OCI-LY1 (cell line): Measurements from ENCODE around the gene CRY1.

Source experiments
- H2AFZ ChIP-seq: fragments of 200-600 bp; sonication (generic), shearing (Covaris generic); 2 replicates; pipeline ENCODE4 v1.6.0; 2014; ENCODE audit warnings: antibody characterized with exemption, mild to moderate bottlenecking, low read length
- H3F3A ChIP-seq: fragments of 200-600 bp; sonication (generic), shearing (Covaris generic); 2 replicates; pipeline ENCODE4 v1.6.0; 2014; ENCODE audit warnings: mild to moderate bottlenecking, antibody characterized with exemption, low read length, moderate library complexity; ENCODE audit not compliant: insufficient read depth
- H3K27ac ChIP-seq: fragments of 200-600 bp; sonication (generic); 2 replicates; pipeline ENCODE4 v1.5.1; 2014; ENCODE audit warnings: low read length, mixed run types, mild to moderate bottlenecking, low read depth; ENCODE audit not compliant: poor library complexity, severe bottlenecking
- H3K27me3 ChIP-seq: fragments of 200-600 bp; sonication (generic); 2 replicates; pipeline ENCODE4 v1.6.0; 2014; ENCODE audit warnings: antibody characterized with exemption, mild to moderate bottlenecking, low read length, moderate library complexity; ENCODE audit not compliant: insufficient read depth
- H3K36me3 ChIP-seq: fragments of 200-600 bp; sonication (generic); 2 replicates; pipeline ENCODE4 v1.6.1; 2014; ENCODE audit warnings: mild to moderate bottlenecking, antibody characterized with exemption, low read length, moderate library complexity, mixed read lengths; ENCODE audit not compliant: insufficient read depth
- H3K4me1 ChIP-seq: fragments of 200-600 bp; sonication (generic); 2 replicates; pipeline ENCODE4 v1.5.1; 2014; ENCODE audit warnings: mild to moderate bottlenecking, low read length, moderate library complexity; ENCODE audit not compliant: insufficient read depth, severe bottlenecking
- H3K4me2 ChIP-seq: fragments of 200-600 bp; sonication (generic), shearing (Covaris generic); 2 replicates; pipeline ENCODE4 v1.6.1; 2014; ENCODE audit warnings: low read length
- H3K4me3 ChIP-seq: fragments of 200-600 bp; sonication (generic); 2 replicates; pipeline ENCODE4 v1.5.1; 2014; ENCODE audit warnings: low read length, low read depth, mild to moderate bottlenecking, mixed read lengths; ENCODE audit not compliant: poor library complexity, severe bottlenecking
- H3K79me2 ChIP-seq: fragments of 200-600 bp; shearing (Covaris generic); 2 replicates; pipeline ENCODE4 v1.6.1; 2016; ENCODE audit warnings: mixed run types, low read length, mixed read lengths; ENCODE audit not compliant: insufficient read depth
- H3K9ac ChIP-seq: fragments of 200-600 bp; sonication (generic), shearing (Covaris generic); 2 replicates; pipeline ENCODE4 v1.6.1; 2014; ENCODE audit warnings: mild to moderate bottlenecking, low read length, mixed read lengths
- H3K9me2 ChIP-seq: fragments of 200-600 bp; sonication (generic), shearing (Covaris generic); 2 replicates; pipeline ENCODE4 v1.6.1; 2014; ENCODE audit warnings: low read depth, mild to moderate bottlenecking, low read length, mixed read lengths
- H3K9me3 ChIP-seq: fragments of 200-600 bp; shearing (Covaris generic); 2 replicates; pipeline ENCODE4 v1.6.1; 2014; ENCODE audit warnings: low read length, mixed read lengths
- H4K20me1 ChIP-seq: fragments of 200-600 bp; sonication (generic), shearing (Covaris generic); 2 replicates; pipeline ENCODE4 v1.6.0; 2016; ENCODE audit warnings: mild to moderate bottlenecking, low read length; ENCODE audit not compliant: insufficient read depth
- CTCF ChIP-seq: fragments of 200-600 bp; sonication (generic), shearing (Covaris generic); IDR thresholded peaks from 2 replicates; pipeline ENCODE4 v1.5.1; 2017; ENCODE audit warnings: mild to moderate bottlenecking, antibody characterized with exemption, low read length, moderate library complexity, mixed read lengths
- EZH2 ChIP-seq: fragments of 200-600 bp; sonication (generic), shearing (Covaris generic); IDR thresholded peaks from 2 replicates; pipeline ENCODE4 v1.8.0; 2017; ENCODE audit warnings: borderline replicate concordance, mixed run types, mild to moderate bottlenecking, antibody characterized with exemption, low read length, moderate library complexity, mixed read lengths

Gene CRY1

GRCh38 chr12:107096571-107096970 lies 3.2 kb upstream of the CRY1 start:
- Histone ChIP-seq H3K27me3 (no peaks in the 10 kb centered on the region), H3K79me2 (no peaks in the 10 kb centered on the region), H3K36me3 (no peaks in the 10 kb centered on the region), H2AFZ (no peak overlapping the region), H3K9me3 (no peaks in the 10 kb centered on the region), H4K20me1 (no peaks in the 10 kb centered on the region), H3F3A (no peaks in the 10 kb centered on the region), H3K4me2 (no peak overlapping the region), H3K4me3 (no peak overlapping the region), H3K27ac (no peak overlapping the region), H3K9me2 (no peaks in the 10 kb centered on the region), H3K9ac (no peak overlapping the region), H3K4me1 (no peaks in the 10 kb centered on the region)
- TF ChIP-seq EZH2 (no peak), CTCF (no peak)

DNA sequence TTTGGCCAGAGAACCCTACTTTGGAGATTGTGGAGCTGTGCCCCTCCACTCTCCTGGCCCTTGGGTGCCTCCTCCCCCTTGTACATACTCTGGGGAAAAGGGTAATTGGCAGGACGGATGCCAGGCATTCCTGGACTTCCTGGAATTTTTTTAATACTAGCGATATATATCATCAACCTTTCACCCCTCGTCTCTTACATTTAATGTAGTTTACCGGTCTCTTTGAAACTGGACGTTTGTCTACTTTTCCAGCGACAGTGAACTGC lies 767 bp upstream of the CRY1 start:
- H3K36me3 ChIP-seq = no peaks in the 10 kb centered on the region
- H3K27ac ChIP-seq = no peak overlapping the region
- H3F3A ChIP-seq = no peaks in the 10 kb centered on the region
- no peaks in the 10 kb centered on the region for H3K27me3 ChIP-seq
- no peaks in the 10 kb centered on the region for H3K4me1 ChIP-seq
- H3K9me2 ChIP-seq = no peaks in the 10 kb centered on the region
- H3K9me3 ChIP-seq = no peaks in the 10 kb centered on the region
- no peak for TF ChIP-seq EZH2
- no peak overlapping the region for H3K4me2 ChIP-seq
- H3K79me2 ChIP-seq = no peaks in the 10 kb centered on the region
- H3K4me3 ChIP-seq = no peak overlapping the region
- H3K9ac ChIP-seq = no peak overlapping the region
- H4K20me1 ChIP-seq = no peaks in the 10 kb centered on the region
- no peak overlapping the region for H2AFZ ChIP-seq

- no peaks in the 10 kb centered on the region for H3K36me3 ChIP-seq
- H3K9me3 ChIP-seq = no peaks in the 10 kb centered on the region
- no peaks in the 10 kb centered on the region for H3F3A ChIP-seq
- no peaks in the 10 kb centered on the region for H3K79me2 ChIP-seq
- H3K9me2 ChIP-seq = no peaks in the 10 kb centered on the region
- H2AFZ ChIP-seq = no peak overlapping the region
- no peaks in the 10 kb centered on the region for H3K4me1 ChIP-seq
- H3K27me3 ChIP-seq = no peaks in the 10 kb centered on the region
- H4K20me1 ChIP-seq = no peaks in the 10 kb centered on the region
- no peak overlapping the region for H3K9ac ChIP-seq
- no peak overlapping the region for H3K4me3 ChIP-seq
- no peak for TF ChIP-seq EZH2
- TF ChIP-seq CTCF = no peak
- no peak overlapping the region for H3K4me2 ChIP-seq
- H3K27ac ChIP-seq = no peak overlapping the region
Observed at GRCh38 chr12:107092669-107093416, 506 bp downstream of the CRY1 start.

DNA sequence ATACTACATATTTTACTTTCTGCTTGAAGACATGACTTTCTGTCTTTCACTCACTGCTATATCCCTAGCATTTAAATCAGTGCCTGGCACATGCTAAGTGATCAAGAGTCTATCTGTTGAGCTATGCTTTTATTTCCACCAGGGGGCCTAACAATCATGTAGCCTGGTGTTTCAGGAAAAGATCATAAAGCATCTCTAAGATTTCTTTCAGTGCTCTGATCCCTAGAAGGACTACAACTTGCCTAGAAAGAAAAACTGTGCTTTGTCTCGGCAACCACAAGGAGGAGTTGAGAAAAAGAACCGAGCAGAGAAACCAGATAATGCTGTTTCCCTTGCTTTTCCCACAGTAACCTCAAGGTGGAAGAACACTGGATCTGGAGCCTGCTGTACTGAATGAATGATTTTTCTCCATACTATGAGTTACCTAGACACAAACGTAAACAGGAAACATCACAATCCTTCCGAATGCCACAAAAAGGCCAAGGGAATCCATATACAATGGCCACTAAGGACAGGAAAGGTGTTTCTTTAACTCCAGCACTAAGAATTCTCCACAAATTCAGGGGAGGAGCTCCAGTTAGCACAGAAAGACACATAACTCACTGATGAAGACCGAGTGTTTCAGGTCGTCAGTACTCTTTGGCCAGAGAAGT lies 1.2 kb downstream of the CRY1 start:
- Histone ChIP-seq H2AFZ (no peak overlapping the region), H3F3A (no peaks in the 10 kb centered on the region), H3K79me2 (no peaks in the 10 kb centered on the region), H3K9ac (no peak overlapping the region), H3K36me3 (no peaks in the 10 kb centered on the region), H3K4me1 (no peaks in the 10 kb centered on the region), H3K9me3 (no peaks in the 10 kb centered on the region), H3K27ac (no peak overlapping the region), H3K4me3 (no peak overlapping the region), H4K20me1 (no peaks in the 10 kb centered on the region), H3K4me2 (no peak overlapping the region), H3K9me2 (no peaks in the 10 kb centered on the region), H3K27me3 (no peaks in the 10 kb centered on the region)
- TF ChIP-seq CTCF (peak; percentile 19; the same call in 1 of the 2 replicates), EZH2 (no peak)
